B cell (primary cell): ENCODE data around the gene WASHC4. TPM values are rescaled to one million over a fixed set of nuclear protein-coding genes. Genes with fewer than 3 reads are reported as not detected.
A peak's percentile ranks its signal among the peaks of the same experiment; 100 is the strongest.

Experiments
- ATAC-seq: fragments of 200-7000 bp; cut with Tn5 transposase; one replicate; pipeline ENCODE4 v1.10.0; 2021; ENCODE audit warnings: low read depth, mild to moderate bottlenecking, moderate number of reproducible peaks, moderate library complexity
- CTCF ChIA-PET: fragments of 350-600 bp; sonication (Branson Sonifier 250); formaldehyde crosslinking; loops from one replicate; lab custom pipeline; 2021; ENCODE audit warnings: antibody characterized with exemption, inconsistent platforms; lab: Charles Lee
- POLR2A ChIA-PET: fragments of 350-600 bp; sonication (Branson Sonifier 250); formaldehyde crosslinking; loops from one replicate; lab custom pipeline; 2021; ENCODE audit warnings: antibody characterized with exemption; lab: Charles Lee
- DNase-seq: peaks from one replicate; pipeline ENCODE4 v3.0.0; 2013
- H2AFZ ChIP-seq: 2 replicates; pipeline ENCODE4 v1.6.1; 2012; ENCODE audit warnings: mild to moderate bottlenecking, low read depth, low read length; ENCODE audit not compliant: insufficient read depth, poor library complexity, severe bottlenecking
- H3K27ac ChIP-seq, 2 donors: 1 replicate in 1 of 2; 2 replicates in 1 of 2; pipeline ENCODE4 v1.5.1; 2012 to 2013; ENCODE audit warnings: low read length in 2 of 2, mild to moderate bottlenecking in 2 of 2, moderate library complexity in 1 of 2
- H3K27me3 ChIP-seq, 4 experiments: fragments of 200-600 bp in 1 of 4; sonication (generic) in 1 of 4; replicated peaks in 1 of 4; 1 replicate in 2 of 4; 2 replicates in 2 of 4; pipeline versions ENCODE4 v1.6.1 to v1.7.0; 2013 to 2016; ENCODE audit warnings: low read length in 3 of 4, mild to moderate bottlenecking in 2 of 4, mixed read lengths in 1 of 4, moderate library complexity in 1 of 4; ENCODE audit not compliant: insufficient read depth in 4 of 4, control insufficient read depth in 3 of 4; ENCODE audit errors: control extremely low read depth in 1 of 4
- H3K36me3 ChIP-seq, 2 experiments: replicated peaks in 1 of 2; 1 replicate in 1 of 2; 2 replicates in 1 of 2; pipeline versions ENCODE4 v1.6.1 to v1.7.1; 2013; ENCODE audit warnings: low read length in 1 of 2; ENCODE audit not compliant: insufficient read depth in 2 of 2, control insufficient read depth in 1 of 2; ENCODE audit errors: control extremely low read depth in 1 of 2, extremely low read depth in 1 of 2
- H3K4me1 ChIP-seq, 2 donors: fragments of 200-600 bp in 1 of 2; sonication (generic) in 1 of 2; 1 replicate in 1 of 2; 2 replicates in 1 of 2; pipeline versions ENCODE4 v1.5.1 to v1.6.1; 2013 to 2017; ENCODE audit warnings: low read length in 2 of 2; ENCODE audit not compliant: control insufficient read depth in 2 of 2, insufficient read depth in 2 of 2
- H3K4me2 ChIP-seq: replicated peaks from 2 replicates; pipeline ENCODE3; 2012; ENCODE audit warnings: mild to moderate bottlenecking, low read depth, low read length; ENCODE audit not compliant: poor library complexity, severe bottlenecking
- H3K4me3 ChIP-seq, 5 experiments: fragments of 200-600 bp in 1 of 5; sonication (generic) in 1 of 5; 1 replicate in 3 of 5; 2 replicates in 2 of 5; pipeline versions ENCODE4 v1.5.1 to v1.7.0; 2011 to 2016; ENCODE audit warnings: low read length in 4 of 5, mild to moderate bottlenecking in 4 of 5, low read depth in 2 of 5, control low read depth in 1 of 5, moderate library complexity in 1 of 5; ENCODE audit not compliant: insufficient read depth in 1 of 5; ENCODE audit errors: control extremely low read depth in 1 of 5, extremely low read depth in 1 of 5
- H3K79me2 ChIP-seq: fragments of 200-600 bp; sonication (generic); one replicate; pipeline ENCODE4 v1.6.0; 2016; ENCODE audit warnings: low read length; ENCODE audit not compliant: control insufficient read depth, insufficient read depth
- H3K9ac ChIP-seq: fragments of 200-600 bp; sonication (generic); 2 replicates; pipeline ENCODE4 v1.6.1; 2017; ENCODE audit warnings: mild to moderate bottlenecking, low read length, moderate library complexity
- H3K9me3 ChIP-seq, 3 donors: one replicate each; pipeline versions ENCODE4 v1.6.1 to v1.7.1; 2013; ENCODE audit warnings: low read length in 2 of 3; ENCODE audit not compliant: control insufficient read depth in 2 of 3, insufficient read depth in 1 of 3; ENCODE audit errors: control extremely low read depth in 1 of 3
- H4K20me1 ChIP-seq: 2 replicates; pipeline ENCODE4 v1.6.0; 2012; ENCODE audit warnings: mild to moderate bottlenecking, low read length; ENCODE audit not compliant: insufficient read depth, control insufficient read depth, poor library complexity, severe bottlenecking
- H3K27ac Mint-ChIP-seq: one replicate; pipeline ENCODE4 v1.8.0; 2021; ENCODE audit warnings: mixed read lengths
- H3K27me3 Mint-ChIP-seq: one replicate; pipeline ENCODE4 v1.8.0; 2021; ENCODE audit warnings: mixed read lengths
- H3K4me1 Mint-ChIP-seq: one replicate; pipeline ENCODE4 v1.8.0; 2021; ENCODE audit warnings: mixed read lengths
- H3K4me3 Mint-ChIP-seq: one replicate; pipeline ENCODE4 v1.8.0; 2021; ENCODE audit warnings: mixed read lengths
- H3K9me3 Mint-ChIP-seq: one replicate; pipeline ENCODE4 v1.8.0; 2022; ENCODE audit warnings: mixed read lengths; ENCODE audit not compliant: insufficient read depth
- CTCF ChIP-seq: fragments of 200-600 bp; IDR thresholded peaks from one replicate; pipeline ENCODE4 v1.8.0; 2022; ENCODE audit warnings: antibody characterized with exemption, mild to moderate bottlenecking
- EZH2 ChIP-seq: IDR thresholded peaks from 2 replicates; pipeline ENCODE4 v1.6.1; 2012; ENCODE audit warnings: borderline replicate concordance, low read depth, mild to moderate bottlenecking, moderate library complexity, low read length; ENCODE audit not compliant: insufficient read depth, poor library complexity, severe bottlenecking
- WGBS: methylation state at CpG from one replicate; pipeline ENCODE4 v1.1.5; 2013; ENCODE audit warnings: missing lambda C conversion rate; ENCODE audit not compliant: insufficient coverage; 5-methylcytosine and 5-hydroxymethylcytosine counted together
- intact Hi-C: fragments of 100-400 bp; cut with micrococcal nuclease; formaldehyde crosslinking; loops from one replicate; pipeline ENCODE4 v1.10.0; 2022
- polyA plus RNA-seq: library from polyadenylated mRNA; depleted of rRNA; stranded (reverse); fragments of >200 nt; gene quantifications from 2 replicates; pipeline ENCODE4 v1.2.3, GENCODE V29; 2012
- total RNA-seq, 2 donors: library from RNA; stranded (reverse); fragments of 120-200 nt in 1 of 2; gene quantifications; 1 replicate in 1 of 2; 2 replicates in 1 of 2; pipeline versions ENCODE4 v1.2.3 to v1.2.4, GENCODE V29; 2013 to 2022

WASHC4 gene
- total and polyA plus RNA-seq, 2 donors (not counting 1 experiment from before 2014, with no cell fraction given), result 55.2 to 240 TPM

- H3K4me1 Mint-ChIP-seq, result no peaks in the 10 kb centered on the region
- H3K27ac ChIP-seq, result peak overlapping the region in 1 of 2 donors; percentile 33
- H3K4me3 ChIP-seq, result no peak overlapping the region
- no peak for TF ChIP-seq EZH2
- TF ChIP-seq CTCF, result no peak
- no peaks in the 10 kb centered on the region for H3K27me3 ChIP-seq
- ATAC-seq (no peak), DNase-seq (no peak)
- no peaks in the 10 kb centered on the region for H3K4me1 ChIP-seq
- H3K79me2 ChIP-seq, result no peaks in the 10 kb centered on the region
- H3K9me3 Mint-ChIP-seq, result no peaks in the 10 kb centered on the region
- H3K4me2 ChIP-seq, result no peak overlapping the region
- H4K20me1 ChIP-seq, result no peaks in the 10 kb centered on the region
- WGBS, result 100% methylated on average over 3 of the region's 4 CpGs
- peaks cover 0 to 61% of the 10 kb centered on the region in 2 experiments for H3K36me3 ChIP-seq
- intact Hi-C loops, result no loop called here
- no peak overlapping the region for H3K9ac ChIP-seq
- H2AFZ ChIP-seq, result no peak overlapping the region
- CTCF ChIA-PET, result no interaction called here
- no peaks in the 10 kb centered on the region for H3K27me3 Mint-ChIP-seq
- H3K9me3 ChIP-seq, result no peaks in the 10 kb centered on the region
- no peak overlapping the region for H3K27ac Mint-ChIP-seq
- no peak overlapping the region for H3K4me3 Mint-ChIP-seq
- POLR2A ChIA-PET, result no interaction called here
Measured at GRCh38 chr12:105200385-105200784, 92.9 kb downstream of the WASHC4 start.

DNA sequence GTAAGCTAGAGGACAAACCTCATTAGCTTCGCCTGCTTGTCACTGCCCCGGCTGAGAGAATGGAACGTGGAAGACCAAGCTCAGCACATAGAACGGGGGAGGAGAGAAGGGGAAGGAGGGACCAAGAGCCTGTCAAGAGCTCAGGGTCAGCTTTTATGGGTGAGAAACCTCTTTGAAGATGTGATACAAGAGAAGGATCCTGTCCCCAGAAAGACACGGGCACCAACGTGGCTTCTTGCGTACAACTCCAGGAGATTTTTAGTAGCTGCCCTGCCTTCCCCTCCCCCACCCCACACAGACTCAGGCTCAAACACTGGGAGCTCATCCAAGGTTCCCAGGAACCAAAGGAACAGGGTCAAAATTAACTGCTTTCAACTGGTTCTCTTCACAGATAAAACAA lies 93.8 kb downstream of the WASHC4 start:
- CTCF ChIA-PET, result no interaction called here

More for the DNA sequence above, 93.8 kb downstream of the WASHC4 start:
- 98% methylated on average over 4 of the region's 7 CpGs for WGBS
- H3K27me3 ChIP-seq, result no peaks in the 10 kb centered on the region
- no peaks in the 10 kb centered on the region for H3K4me1 ChIP-seq
- no peaks in the 10 kb centered on the region for H4K20me1 ChIP-seq
- H3K27ac Mint-ChIP-seq, result no peak overlapping the region
- H3K9me3 Mint-ChIP-seq, result no peaks in the 10 kb centered on the region
- no peak overlapping the region for H3K27ac ChIP-seq
- DNase-seq (no peak), ATAC-seq (no peak)
- no peak for TF ChIP-seq EZH2
- no peak for TF ChIP-seq CTCF
- H3K9ac ChIP-seq, result no peak overlapping the region
- intact Hi-C loops, result no loop called here
- peaks cover 0 to 69% of the 10 kb centered on the region in 2 experiments for H3K36me3 ChIP-seq
- POLR2A ChIA-PET, result no interaction called here
- H3K4me2 ChIP-seq, result no peak overlapping the region
- H3K79me2 ChIP-seq, result no peaks in the 10 kb centered on the region
- H3K4me1 Mint-ChIP-seq, result no peaks in the 10 kb centered on the region
- H2AFZ ChIP-seq, result no peak overlapping the region
- no peak overlapping the region for H3K4me3 Mint-ChIP-seq
- H3K9me3 ChIP-seq, result no peaks in the 10 kb centered on the region
- H3K4me3 ChIP-seq, result no peak overlapping the region
- no peaks in the 10 kb centered on the region for H3K27me3 Mint-ChIP-seq
